COLO668 (cell line): Measurements from ENCODE around the gene SPATA3.

Source experiments
- DNase-seq: peaks from one replicate; lab custom pipeline; 2025; ENCODE audit not compliant: unreplicated experiment; lab: John Stamatoyannopoulos, UW

Gene SPATA3

DNA sequence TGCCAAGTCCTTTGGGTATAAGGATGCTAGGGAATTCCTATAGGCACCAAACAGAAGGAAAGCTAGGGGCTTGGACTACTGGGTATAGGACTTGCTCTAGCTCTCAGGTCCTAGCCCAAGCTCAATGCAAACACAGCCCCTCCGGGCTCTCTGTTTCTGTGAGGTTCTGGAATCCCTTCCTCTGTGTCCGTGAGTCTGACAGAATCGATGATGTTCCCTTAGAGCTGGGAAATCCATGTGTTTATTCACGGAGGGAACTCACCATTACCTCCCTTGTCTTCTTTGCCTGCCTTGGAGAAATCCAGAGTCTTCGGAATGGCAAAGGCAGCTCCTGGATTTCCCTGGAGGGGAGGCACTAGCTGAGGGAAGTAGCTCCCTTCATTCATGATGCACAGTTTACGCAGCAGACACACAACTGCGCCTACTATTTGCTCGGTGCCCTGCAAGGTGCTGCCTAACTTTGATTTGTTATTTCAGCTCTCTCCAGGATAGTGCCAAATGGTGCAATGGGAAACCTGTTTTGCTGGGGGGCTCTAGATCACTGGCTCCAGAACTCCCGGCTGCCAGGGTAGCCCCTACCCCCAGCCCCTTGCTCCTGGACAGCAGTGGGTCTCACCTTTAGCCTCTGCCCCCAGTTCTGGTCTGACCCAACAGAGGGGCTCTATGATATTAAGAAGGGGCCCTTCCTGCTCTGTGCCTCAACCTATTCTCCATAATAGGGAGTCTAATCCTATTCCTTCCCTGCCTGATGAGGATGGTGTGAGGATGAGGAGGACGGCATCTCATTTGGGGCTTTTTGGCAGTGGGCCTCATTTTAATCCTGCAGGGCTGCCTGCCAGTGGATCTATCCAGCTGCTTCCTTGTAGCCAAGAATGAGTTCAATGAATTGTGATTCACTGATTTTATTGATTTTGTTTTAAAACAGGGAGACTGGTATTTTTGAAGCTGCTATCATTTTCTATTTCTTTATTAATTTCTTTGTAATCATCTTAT, 52.3 kb downstream of the SPATA3 start:
- no peak for DNase-seq

DNA sequence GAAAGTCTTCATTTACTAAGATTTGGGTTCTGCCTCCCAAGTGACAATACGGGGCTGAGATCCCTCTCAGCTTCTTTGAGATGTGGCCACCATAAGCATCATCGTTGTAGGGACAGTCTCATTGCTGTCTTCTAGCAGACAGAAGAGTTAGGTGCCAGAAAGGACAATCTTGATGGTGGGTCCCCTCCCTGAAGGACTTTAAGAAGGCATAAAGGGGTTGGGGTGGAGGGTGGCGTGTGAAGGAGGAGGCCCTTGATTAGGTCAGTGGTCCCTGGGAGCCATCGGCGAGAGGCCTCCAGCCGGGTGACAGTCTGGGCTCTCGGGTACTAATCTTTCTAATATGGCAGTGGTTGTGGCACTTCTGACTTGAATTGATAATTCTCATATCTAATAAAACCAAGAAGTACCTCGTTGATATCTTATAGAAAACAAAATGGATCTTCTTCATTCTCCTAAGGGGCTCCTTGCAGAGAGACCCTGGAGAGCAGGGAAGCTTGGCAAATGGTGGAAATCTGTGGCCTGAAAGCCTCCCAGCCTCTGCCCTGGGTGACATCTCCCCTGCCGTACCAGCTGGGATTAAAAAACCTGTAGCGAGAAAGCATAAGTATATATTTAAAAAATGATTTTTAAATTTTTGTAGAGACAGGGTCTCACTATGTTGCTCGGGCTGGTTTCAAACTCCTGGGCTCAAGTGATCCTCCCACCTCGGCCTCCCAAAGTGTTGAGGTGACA, 53.5 kb downstream of the SPATA3 start:
- DNase-seq, result no peak

DNA sequence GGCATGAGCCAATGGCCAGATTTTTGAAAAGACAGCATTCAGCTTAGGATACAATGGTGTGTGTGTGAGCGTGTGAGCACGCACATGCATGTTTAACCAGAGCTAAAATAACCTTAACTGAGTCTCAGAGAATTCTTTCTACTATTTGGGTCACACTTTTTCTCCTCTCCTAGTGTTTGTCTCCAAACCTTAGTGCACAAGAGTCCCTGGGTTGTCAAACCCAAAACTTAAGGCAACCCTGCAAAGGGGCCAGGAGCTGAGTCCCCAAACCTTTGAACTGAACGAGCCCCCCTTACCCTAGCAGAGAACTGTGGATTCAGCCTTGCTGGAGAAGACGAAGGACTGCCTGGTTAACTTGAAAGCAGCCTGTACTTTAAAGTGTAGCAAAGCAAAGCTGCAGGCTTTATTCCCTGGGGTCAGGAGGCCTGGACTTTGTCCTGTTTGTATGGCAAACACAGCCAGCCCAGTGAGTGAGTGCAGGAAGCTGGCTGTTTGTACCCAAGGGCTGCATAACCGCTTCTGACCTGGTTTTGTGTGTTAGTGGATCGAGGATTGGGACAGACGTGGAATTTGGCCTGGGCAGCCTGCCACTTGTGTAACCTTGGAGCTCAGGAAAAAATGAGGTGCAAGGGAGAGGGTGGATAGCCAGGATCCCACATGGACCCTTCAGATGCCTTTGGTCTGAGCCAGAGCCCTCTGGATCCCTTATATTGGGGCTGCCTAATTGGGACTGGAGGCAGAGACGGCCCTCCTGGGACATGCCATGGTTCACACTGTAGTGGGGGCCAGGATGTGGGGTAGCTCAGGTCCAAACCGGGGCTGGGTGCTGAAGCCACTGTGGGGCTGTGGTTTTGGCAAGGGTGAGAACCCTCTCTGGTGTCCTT, 54.3 kb downstream of the SPATA3 start:
- peak; percentile 60 for DNase-seq

DNA sequence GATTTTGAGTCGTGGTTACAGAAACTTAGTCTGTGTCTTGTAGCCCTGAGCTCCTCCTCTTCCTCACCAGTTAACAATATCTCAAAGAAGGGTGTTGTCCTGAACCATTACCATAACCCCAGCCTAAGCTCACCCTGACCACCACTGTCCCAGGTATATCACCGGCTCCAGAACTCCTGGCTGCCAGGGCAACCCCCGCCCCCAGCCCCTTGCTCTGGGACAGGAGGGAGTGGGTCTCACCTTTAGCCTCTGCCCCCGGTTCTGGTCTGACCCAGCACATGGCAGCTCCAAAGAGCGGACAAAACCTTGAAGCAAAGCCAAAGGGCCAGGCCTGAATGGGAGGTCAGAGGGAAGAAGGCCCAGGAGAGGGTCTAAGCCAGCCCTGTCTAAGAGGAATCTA, 55.2 kb downstream of the SPATA3 start:
- DNase-seq, result no peak

DNA sequence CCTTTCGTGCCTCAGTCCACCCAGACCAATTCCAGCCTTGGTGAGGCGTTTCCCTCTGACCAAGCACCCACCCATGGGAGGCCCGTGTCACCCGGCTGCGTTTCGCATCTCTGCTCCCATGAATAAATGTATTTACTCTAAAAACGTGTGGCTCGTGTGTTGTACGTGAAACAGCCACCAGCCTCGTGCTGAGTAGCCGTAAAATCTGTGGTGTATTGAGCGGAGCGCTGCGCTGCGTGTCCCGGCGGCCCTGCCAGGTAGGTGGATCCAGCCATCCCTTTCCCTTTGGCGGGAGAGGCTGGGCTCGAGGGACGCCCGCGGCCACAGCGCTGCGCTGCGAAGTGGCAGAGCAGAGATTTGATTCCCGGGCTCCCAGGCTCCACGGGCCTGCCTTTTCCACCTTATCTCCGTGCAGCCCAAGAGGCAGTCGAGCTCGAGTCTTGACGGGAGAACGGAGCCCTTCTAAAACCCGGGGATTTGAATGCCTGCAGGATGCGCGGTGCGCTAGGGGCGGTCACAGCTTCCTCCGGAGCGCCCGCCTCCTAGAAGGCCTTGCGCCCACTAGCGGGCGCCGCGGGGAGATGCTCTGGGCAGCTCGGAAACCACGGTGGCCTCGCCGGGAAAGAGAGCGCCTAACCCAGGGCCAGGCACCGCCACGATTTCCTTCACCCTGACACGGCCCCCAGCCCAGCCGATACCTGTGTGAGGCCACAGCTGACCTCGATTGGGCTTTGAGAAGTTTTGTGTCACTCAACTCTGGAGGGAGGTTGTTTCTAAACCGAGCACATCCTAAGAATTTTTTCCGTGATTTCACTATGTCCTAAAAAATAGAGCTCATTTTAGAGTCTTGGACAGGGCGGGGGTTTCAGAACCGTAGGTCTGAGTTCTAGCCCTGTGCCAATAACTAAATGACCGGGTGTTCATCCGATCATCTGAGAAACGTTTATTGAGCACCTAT, 56.9 kb downstream of the SPATA3 start:
- DNase-seq, result peak; percentile 93

DNA sequence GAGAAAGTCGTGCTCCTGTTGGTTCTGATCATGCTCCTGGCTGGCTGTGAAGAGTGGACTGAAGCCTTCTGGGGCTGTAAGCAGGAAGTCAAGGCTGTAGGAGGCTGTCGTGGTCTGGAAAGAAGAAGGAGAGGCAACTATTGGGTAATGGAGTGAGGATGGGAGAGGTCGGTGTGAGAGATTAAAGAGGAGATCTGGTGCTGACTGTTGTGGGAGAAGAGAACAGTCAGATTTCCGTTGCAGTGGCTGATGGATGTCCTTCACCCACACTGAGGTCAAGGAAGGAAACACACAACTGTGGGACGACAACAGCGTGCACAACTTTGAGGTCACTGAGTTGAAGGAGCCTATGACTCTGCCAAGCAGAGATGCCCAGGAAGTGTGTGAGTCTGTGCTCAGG, 57.9 kb downstream of the SPATA3 start:
- no peak for DNase-seq

DNA sequence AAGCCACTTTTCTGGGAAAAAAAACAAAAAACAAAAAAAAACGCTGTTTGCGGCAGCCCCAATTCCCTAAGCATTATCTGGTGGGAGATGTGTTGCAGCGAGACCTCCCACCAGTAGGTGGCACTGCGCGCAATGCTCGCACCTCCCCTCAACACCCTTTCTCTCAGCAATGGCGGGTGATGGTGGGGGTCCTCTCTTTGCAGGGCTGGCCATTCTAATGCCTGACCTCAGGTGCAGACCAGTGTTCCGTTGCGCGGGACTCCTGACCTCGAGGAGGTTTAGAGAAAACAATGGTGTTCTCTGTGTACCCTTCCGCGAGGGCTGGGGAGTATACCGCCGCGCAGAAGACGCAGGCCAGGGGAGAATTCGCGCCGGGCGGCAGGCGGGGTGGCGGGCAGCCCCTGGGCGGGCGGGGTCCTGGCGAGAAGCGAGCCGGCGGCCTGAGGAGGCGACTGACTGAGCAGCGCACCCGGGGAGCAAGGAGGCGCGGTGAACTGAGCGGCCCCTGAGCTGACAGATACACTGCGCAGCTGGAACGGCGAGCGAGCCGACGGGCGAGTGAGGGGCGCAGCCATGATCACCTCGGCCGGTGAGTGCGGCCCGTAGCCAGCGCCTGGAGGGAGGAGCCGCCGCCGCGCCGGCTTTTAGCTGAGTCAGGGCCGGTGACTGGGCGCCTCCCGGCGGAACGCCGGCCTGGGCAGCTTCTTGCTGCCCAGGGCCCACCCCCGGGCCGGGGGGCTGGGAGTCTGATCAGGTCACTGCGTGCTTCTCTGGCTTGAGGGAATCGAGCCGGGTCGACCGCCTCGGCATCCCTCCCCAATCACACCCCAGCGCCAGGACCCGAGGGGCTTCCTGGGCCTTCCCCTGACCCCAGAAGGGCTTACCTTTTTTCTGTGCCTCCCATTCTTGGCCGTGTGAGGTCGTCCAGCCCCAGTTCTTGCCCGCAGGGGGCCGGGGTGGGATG, 60.8 kb downstream of the SPATA3 start, which contains the start of gene PSMD1:
Gene PSMD1 (plus strand): TSS at position 415 of the 964 bp plus-strand sequence. CDS start 159 bp downstream, at position 574.
- peak; percentile 89 for DNase-seq

DNA sequence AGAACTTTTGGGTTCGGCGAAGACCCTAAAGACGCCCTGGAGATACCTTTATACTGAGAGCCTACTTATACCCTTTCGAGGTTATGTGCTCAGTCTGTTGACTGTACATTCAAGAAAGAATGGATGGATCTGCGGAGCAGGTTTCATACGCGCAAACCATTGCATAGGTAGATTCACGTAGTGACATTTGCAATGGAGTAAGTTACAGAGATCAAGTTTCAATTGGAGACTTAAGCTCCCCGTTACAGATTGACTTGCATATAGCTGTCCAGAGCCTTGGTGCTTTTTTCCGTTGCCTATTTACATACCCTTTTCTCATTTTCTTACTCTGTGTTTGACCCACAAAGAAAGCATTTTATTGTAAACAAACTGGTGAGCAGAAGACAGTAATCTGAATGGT, 61.7 kb downstream of the SPATA3 start:
- DNase-seq, result no peak
